Esophagus muscularis mucosa (tissue), 4 donors: ENCODE results near the gene FUCA1.

Experiments used
- CTCF ChIP-seq, 3 experiments: fragments of 200-600 bp in 2 of 3; fragments of 450-650 bp in 1 of 3; sonication (generic) in 2 of 3; IDR thresholded peaks; one replicate each; pipeline ENCODE4 v1.5.1; 2017 to 2019; ENCODE audit warnings: antibody characterized with exemption in 3 of 3, mild to moderate bottlenecking in 2 of 3, moderate library complexity in 1 of 3
- EP300 ChIP-seq: sonication (generic); formaldehyde crosslinking; IDR thresholded peaks from one replicate; pipeline ENCODE4 v1.6.1; 2017; ENCODE audit warnings: antibody characterized with exemption
- POLR2AphosphoS5 ChIP-seq, 2 donors: sonication (generic); formaldehyde crosslinking; IDR thresholded peaks; one replicate each; pipeline ENCODE4 v1.6.1; 2017; ENCODE audit warnings: antibody characterized with exemption in 2 of 2

- no peak for TF ChIP-seq CTCF (IDR thresholded peaks at IDR 0.05)
- TF ChIP-seq POLR2AphosphoS5 (IDR thresholded peaks at IDR 0.05), result no peak
- no peak for TF ChIP-seq EP300
These were observed 28.4 kb upstream of the FUCA1 start for GRCh38 chr1:23896491-23896890.
